HG03175 (cell line): Measurements from ENCODE around the gene SCARF2.
A peak's percentile ranks its signal among the peaks of the same experiment; 100 is the strongest.

Experiments
- ATAC-seq: cut with Tn5 transposase; IDR thresholded peaks from one replicate; pipeline ENCODE4 v1.9.1; 2021; ENCODE audit warnings: mild to moderate bottlenecking, moderate library complexity; ENCODE audit not compliant: unreplicated experiment

The SCARF2 gene

DNA sequence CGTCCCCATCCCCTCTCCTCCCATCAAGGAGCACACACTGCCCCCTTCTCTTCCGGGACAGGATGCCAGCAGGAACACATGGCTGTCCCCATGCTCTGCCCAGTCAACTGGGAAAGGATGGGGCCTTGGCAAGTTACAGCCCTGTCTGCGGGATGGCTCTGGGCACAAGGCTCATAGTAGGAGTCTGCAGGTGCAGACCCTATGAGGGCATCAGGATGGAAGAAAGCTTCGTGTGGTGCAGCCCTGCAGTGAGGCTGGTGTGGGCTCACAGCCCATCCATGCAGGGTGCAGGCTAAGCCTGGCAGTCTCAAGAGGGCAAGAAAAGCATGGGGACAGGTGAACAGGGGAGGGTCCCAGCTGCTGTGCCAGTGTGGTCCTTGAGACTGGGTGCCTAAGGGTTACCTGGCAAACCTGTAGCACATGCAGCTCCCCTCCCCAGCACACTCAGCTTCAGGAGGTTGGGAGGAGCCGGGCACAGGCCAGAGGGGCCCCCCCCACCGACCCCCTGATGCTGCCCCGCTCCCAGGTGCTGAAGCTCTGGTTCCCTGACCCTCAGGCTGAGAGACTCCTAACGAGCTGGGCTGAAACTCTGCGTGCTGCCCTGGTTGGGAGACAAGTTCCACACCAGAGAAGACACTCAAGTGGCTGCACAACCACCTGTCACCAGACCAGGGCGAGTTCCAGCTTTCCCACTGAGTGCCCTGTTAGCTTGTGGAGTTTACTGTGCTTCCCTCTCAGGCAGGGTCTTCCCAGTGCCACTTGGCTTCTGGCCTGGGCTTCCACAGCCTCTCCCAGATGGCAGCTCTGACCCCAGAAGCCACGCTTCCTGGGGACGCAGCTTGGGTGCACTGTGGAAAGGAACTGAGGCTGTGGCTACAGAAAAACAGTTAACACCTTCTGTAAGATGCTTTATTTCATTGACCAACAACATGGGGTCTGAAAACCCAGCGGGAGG lies 3.3 kb upstream of the SCARF2 start:
- ATAC-seq, result no peak

DNA sequence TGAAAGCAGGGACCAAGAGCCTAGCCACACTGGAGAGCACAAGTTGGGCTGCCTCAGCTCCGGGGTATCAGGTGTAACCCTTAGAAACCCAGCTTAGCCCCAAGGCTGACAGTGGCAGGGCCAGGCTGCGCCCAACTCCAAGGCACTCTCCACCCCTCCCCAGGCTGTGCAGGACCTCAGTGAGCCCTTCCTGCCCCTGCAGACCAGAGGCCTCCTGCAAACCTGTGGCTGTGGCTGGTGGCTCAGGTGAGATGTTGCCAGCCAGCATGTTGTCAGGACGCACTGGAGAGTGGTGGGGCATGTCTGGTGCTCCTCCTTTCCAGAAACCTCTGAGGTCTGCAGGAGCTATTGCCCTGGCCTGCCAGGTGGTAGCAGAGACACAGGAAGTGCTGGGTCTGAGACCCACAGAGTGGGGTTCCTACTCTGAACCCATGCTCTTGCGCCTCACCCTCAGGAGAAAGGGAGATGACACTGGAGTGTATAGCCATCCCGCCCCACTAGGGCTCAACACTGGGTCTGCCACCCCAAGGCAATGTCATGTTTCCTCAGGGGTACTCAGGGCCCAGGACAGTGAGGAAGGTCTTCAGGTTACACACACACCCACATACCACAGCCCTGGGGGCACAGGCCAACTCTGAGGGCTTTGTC lies 2.4 kb upstream of the SCARF2 start:
- ATAC-seq, result no peak

DNA sequence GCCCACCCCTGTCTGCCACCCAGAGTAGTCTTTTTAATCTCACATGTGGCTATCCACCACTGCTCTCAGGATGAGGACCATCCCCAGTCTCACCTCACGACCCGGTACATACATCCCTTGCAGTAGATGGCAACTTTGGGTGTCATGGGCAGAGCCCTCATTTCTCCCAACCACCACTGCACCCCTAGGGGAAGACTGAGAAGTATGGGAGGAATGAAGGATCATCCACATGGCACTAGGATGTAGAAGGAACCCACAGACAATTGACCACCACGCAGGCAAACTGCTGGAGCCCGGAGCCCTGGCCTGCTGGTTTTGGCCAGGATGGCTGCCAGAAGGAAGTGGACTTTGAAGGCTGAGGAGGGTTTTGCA lies 1.9 kb upstream of the SCARF2 start:
- no peak for ATAC-seq

DNA sequence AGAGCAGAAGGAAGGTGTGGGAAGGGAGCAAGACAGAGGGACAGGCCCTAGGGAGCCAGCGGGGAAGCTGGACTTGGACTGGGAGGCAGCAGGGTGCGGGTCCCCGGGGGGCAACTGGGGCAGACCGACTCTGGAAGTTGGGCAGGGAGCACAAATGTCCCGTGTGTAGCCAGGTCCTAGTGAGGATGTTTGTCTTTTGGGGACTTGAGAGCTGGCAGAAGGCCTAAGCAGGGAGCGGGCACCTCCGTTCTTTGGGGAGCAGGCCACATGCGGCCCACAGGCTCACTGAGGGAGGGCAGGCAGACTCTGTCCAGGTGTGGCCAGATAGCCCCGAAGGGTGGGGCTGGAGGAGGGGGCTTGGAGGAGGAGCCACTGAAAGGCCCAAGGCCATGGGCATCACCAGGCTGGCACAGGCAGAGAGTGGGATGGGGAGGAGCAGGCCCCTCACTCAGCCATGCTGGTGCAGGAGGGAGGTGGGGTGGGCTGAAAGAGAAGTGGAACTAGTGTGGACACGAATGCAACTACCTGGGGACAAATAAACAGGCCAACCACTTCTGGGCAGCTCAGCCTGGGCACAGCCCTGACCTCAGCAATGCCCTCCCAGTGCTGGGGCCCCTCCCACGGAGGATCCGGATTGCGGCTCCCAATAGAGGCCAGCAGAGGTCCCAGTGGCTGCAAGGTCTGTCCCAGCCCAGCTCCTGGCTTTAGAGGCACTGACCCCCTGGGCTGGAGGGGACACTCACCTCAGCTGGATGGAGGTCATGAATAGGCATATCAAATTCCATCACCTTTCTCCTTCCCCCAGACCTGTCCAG lies 1.3 kb upstream of the SCARF2 start:
- no peak for ATAC-seq

DNA sequence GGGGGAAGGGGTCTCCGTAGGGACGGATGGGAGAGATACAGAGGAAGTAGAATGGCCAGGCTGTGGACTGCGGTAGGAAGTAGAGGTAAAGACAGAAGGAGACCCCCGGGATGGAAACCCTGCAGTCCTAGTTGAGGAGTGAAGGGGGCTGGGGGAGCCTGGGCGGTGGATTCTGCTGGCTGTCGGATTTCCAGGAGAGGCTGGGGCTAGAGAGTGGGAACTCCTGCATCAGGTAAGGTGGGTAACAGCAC lies 727 bp upstream of the SCARF2 start:
- no peak for ATAC-seq

DNA sequence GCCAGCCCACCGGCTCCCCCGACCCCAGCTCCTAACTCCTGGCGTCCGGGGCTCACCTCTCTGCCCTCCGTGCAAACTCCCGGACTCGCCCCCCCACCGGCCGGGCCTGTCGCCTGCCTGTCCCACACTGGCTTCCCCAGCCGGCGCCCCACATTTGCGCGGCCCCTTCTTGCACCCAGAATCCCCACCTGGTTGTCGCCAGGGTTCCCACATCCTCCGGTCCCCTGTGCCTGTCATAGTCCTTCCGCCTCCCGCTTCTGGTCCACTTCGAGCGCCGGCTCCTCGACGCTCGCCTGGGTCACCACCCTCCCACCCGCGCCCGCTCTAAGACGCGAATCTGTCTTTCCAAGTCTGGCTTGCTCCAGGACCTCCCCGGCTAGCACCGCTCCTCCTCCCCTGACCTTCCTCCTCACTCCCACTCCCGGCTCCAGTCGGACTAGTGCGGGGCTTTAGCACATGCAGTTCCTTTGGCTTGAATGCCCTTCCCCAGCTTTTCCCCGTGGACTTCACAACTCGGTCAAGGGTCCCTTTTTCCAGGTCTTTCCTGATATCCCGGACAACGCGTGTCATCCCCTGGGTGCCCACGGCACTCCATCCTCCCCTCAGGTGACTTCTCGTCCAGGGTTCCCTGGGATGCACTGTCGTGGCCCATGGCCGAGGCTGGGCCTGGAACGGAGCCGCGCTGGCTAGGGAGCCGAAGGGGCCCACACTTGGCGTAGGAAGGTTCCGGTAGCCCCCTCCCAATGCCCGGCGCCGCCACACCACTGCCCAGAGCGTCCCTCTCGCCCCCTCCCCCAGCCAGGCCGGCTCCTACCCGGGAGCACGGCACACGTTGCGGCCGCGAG lies 635 bp downstream of the SCARF2 start:
- ATAC-seq, result no peak

DNA sequence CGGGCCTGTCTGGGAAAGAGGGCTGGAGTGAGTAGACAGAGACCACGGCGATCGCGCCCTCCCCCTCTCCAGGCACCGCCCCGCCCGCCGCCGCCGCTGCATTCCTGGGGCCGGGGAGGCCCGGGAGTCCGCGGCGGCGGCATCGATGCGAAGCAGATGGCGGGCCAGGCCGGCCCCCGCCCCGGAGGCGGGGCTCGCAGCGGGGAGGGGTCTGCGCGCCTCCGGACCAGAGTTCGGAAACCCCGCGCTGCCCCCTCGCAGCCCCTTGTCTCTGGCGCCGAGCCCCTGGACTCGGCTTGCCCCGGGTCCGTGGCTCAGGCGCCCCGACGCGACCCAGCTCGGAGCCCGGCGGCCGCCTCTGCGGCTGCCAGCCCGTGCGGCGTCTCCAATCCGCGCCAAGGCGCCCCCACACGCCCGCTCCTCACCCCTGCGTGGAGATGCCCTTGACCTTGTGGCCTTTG lies 1.3 kb downstream of the SCARF2 start:
- ATAC-seq, result no peak

DNA sequence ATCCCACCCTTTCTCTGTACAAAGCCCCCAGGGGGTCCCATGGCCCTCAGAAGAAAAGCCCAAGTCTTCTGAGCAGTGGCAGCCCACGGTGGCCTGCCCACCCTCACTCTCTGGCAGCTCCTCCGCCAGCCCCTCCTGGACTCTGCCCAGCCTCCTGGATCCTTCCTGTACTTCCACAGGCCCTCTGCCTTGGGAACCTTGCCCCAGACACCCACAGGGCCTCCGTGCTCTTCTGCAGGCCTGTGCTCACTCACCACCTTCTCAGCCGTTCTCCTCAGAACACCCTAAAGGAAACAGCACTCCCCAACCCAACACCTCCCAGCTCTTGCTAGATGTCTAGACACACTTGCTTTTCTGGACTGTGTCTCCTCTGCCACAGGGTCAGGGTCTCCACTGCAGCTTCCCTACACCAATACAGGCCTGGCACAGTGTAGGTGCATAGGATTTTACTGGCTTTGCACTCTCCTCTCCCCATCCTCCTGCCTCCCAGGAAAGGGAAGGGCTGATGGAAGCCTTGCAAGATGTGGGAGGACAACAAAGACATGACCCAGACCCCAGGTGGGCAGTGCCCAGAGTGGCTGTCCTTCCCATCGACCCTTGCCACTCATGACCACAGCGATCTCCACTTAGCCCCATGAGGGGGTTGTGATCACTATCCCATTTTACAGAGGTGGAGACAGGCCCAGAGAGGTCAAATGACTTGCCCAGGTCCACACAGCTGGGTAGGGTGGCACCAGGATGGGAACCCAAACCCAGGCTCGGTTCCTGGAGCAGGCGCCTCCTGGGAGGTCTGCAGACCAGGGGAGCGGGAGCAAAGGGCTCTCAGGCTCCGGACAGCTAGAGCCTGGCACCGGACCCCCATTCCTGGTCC lies 2.0 kb downstream of the SCARF2 start:
- ATAC-seq, result no peak

DNA sequence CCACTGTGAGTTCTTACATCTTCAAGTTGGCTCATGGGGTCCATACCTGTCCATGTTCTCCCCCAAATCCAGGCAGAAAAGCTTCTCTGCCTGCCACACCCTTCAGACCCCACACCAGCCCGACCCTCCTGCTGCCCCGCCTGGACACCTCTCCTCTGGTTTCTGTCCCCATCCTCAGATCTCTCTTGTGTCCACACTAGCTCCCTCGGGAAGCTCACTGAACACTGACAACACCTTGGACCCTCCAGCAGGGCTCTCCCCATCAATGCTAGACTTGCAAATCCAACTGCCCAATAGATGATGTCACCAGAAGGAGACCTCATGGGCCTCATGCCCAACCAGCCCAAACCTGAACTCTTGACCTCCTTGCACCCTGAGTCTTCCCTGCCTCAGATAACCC lies 2.9 kb downstream of the SCARF2 start:
- no peak for ATAC-seq

DNA sequence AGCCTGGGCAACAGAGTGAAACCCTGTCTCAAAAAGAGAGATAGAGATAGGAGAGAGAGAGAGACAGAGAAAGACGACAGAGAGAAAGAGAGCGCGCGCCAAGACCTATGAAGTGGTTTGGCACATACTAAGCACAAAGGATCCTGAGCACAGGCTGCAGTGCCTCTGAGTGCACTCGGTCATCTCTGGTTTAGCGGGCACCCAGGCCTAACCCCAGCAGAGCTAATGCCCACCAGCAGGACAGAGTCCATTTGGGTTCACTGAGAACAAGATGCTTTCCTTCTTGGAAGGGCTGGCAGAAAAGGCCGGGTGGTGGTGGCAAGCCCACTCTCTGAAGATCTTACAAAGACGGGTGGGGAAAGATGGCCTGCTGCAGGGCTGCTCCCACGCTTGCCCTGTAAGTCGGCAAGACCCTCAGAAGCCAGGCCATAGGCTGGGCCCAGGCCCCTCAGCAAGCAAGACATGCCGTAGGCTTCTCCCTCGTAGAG lies 3.3 kb downstream of the SCARF2 start:
- no peak for ATAC-seq

DNA sequence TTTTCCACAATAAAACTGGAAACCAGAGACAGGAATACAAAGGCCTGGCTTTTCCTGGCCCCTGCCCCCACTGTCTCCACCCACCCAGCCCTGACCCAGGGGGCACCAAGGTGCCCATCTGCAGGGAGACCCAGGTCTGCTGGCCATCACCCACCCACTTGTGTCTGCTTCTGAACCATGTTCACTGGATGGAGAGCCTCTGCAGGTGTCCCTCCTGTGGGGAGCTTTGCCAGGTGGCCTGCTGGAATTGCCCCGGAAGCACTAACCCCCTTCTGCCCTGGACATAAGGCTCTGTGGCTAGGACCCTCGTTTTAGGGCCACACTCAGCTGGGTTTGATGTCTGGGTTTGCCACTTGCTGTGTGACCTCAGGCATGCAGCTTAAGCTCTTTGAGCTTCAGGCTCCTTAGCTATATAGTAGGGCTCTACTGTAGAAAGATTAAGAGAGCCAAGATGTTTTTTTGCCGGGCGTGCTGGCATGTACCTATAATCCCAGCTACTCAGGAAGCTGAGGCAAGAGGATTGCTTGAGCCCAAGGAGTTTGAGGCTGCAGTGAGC lies 3.9 kb downstream of the SCARF2 start:
- ATAC-seq, result no peak

DNA sequence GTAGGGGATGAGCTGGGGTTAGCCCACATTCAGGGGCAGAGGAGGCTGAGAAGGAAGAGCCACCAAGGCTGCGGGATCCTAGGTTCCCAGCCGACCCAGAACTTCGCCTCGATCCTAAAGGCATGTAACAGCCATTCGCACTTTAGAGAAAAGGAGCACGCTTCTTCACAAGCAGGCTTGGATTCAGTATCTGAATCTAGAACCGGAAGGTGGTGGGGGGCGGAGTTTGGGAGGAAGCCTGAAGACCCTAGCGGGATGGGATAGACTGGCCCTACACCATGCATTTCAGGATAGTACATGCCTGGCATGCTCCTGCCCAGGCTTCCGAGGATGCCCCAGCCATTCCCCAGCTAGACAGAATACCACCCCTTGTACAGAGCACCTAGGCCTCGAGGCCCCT lies 4.4 kb downstream of the SCARF2 start:
- ATAC-seq, result no peak

DNA sequence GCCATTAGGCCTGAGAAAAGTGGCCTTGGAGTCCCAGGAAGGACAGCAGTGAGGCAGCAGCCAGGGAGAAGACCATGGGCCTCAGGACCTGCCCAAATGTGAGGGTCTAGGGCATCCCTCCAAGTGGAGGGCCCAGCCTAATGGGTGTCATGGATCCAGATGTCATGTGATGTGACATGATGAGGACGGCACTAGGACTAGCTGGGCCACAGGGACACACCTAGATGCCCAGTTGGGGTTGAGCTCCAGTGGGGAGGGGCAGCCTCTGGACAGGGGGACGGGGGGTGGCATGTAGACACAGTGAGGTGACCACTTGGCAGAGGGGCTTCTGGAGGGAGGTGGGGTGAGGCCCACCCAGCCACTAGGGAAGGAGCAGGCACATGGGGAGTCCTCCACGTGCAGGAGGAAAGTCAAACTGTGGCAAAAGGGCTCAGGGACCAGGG lies 5.4 kb downstream of the SCARF2 start:
- ATAC-seq, result no peak

DNA sequence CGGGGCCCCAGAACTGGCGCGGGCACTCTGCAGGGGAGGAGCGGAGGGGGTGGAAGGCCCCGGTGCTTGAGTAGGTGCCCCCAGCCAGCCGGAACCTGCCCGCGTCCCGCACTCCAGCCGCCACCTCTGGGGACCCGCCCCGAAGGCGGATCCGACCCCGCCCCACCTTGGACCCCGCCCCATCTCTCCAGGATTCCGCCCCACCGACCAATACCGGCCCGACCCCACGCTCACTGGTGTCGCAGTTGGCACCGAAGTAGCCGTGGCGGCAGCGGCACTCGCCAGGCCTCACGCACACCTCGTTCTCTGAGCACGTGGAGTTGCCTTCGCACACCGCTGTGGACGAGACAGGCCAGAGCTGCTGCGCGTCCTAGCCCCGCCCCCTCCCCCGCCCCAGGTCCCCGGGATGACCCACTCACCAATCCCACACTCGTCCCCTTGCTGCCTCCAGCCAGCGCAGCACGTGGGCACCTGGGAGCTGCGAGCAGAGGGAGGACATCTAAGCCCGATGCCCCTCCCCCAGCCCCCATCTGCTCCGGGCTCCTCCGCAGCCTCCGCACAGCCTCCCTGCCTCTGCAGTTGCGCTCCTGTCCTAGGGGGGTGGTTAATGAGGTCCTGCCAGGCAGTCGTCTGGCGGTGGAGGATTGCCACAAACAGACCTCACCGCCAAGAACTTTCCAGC lies 6.0 kb downstream of the SCARF2 start:
- no peak for ATAC-seq

DNA sequence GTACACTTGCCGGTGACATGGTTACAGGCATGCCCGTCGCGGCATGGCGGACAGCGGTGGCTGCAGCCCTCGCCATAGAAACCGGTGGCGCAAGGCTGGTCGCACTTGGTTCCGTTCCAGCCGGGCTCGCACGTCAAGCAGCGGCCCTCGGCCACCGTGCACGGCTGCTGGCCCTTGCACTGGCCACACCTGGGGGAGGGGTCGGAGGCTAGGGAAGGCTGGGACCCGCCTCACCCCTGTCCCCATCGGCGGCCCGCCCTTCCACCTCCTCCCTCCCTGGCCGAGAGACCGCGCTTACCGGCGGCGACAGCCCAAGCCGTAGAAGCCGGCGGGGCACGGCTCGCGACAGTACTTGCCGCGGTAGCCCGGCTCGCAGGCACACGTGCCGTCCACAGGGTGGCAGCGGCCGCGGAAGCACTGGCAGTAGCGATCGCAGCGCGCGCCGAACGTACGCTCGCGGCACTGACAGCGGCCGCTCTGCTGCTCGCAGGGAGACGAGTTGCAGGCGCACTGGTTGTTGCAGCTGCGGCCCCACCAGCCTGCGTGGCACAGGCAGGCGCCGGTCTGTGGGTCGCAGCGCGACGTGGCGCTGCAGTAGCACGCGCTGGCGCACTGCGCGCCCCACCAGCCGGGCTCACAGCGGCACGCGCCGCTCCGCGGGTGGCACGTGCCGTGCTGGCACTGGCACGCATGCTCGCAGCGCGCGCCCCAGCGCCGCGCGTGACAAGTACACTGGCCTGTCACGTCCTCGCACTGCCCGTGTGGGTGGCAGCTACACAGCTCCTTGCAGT lies 6.7 kb downstream of the SCARF2 start:
- no peak for ATAC-seq

DNA sequence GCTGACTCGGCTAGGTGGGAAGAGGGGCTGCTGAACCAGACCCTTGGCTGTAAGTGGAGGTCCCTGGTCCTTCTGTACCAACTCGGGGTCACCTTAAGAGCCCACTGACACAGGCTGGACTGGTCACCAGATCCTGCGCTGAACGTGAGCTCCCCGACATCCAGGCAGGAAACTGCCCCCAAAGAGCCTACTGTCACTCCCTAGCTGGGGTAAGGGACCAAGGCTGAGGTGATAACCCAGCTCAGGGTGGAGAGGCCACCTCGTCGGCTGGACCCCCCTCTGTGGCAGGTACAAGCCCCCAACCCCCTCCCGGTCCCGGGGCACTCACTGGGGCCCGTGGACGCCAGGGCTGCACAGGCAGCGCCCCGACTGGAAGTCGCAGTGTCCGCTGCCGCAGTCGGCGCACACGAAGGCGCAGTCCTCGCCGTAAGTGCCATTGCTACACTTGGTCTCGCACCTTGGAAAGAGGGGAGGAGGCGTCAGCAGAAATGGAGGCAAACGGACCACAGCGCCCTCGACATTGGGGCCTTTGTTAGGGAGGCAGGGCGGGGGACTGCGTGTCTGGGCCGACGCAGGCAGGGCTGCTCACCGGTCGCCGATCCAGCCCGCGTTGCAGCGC lies 7.4 kb downstream of the SCARF2 start:
- no peak for ATAC-seq

DNA sequence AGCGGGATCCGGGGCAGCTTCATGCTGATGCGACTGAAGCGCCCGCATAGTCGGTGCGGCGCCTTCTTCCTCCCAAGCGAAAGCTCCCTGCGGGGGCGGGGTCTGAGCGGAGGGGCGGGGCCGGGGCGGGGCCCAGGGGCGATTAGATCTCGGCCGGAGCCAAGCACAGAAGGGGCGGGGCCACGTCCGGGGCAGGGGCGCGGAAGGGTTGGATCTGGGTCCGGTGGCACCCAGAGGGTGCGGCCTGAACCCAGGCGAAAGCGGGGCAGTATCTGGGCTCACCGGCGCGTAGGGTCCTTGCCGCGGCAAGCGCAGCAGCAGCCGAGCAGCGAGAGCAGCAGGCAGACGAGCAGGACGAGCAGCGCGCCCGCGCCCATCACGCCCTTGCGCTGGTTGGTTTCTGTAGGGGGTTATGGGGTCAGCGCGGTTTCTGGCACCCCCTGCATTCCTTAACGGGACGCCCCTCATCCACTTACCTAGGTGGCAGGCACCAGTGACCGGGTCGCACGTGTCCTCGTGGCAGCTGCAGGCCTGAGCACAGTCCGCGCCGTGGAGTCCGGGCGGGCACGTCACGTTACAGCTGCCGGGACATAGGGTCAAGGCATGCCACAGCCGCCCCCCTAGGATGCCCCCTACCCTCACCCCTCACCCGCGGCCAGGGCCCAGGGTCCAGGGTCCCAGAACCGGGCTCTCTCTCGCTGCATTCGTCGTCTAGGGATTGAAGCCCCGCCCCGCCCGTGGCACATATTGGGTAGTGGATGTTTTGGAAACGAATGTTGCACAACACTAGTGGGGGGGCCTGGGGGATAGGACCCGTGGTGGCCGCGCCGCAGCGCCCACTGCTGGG lies 8.1 kb downstream of the SCARF2 start:
- peak; percentile 60 for ATAC-seq
